ENCODE data around the gene NNAT. TPM values are rescaled to one million over a fixed set of nuclear protein-coding genes. Genes with fewer than 3 reads are reported as not detected.
"Not testable (repeated sequence)": the region's sequence is repeated elsewhere in the genome, so short reads cannot be mapped to it uniquely, and the experiment has no call there.

The NNAT gene
- total RNA-seq, 1 experiment from 2014 or later = not detected

GRCh38 chr20:37480919-37481318, 40.1 kb upstream of the NNAT start:
- no peak overlapping the region for H3K27ac ChIP-seq (ENCODE audit: low read depth, low read length, poor library complexity, severe bottlenecking)

GRCh38 chr20:37481610-37482009, 39.4 kb upstream of the NNAT start:
- no peaks in the 10 kb centered on the region for H3K36me3 ChIP-seq (ENCODE audit: insufficient read depth, low read length, poor library complexity, severe bottlenecking)
- peaks cover 5% of the 10 kb centered on the region for H3K27me3 ChIP-seq (replicated peaks; ENCODE audit: insufficient read depth, low read depth, low read length, poor library complexity)
- no peak overlapping the region for H3K4me3 ChIP-seq (ENCODE audit: low read depth, low read length, poor library complexity, severe bottlenecking)
- BruUV-seq (replicated peaks) = no TSS peak
- no peak overlapping the region for H3K27ac ChIP-seq (ENCODE audit: low read depth, low read length, poor library complexity, severe bottlenecking)
- DNase-seq (ENCODE audit: low spot score) = no peak
- ChIA-PET POLR2A (ENCODE audit: low non-redundant PET) (no interaction called here), CTCF (interaction anchor here (0.7 kb wide), 1 partner anchor 276 kb away, joined by 3 read pairs; no protein-coding TSS in a partner anchor)
- peaks cover 5% of the 10 kb centered on the region for H3K4me1 ChIP-seq (ENCODE audit: insufficient read depth, low read length, poor library complexity, severe bottlenecking)
- intact Hi-C loops (cut with micrococcal nuclease; ENCODE audit: unreplicated experiment) = no loop called here
- TF ChIP-seq CTCF (conservative IDR thresholded peaks at IDR 0.05; ENCODE audit: low read depth, low read length) (no peak), EZH2 (IDR thresholded peaks at IDR 0.05; ENCODE audit: borderline replicate concordance, low read depth, low read length, poor library complexity, severe bottlenecking) (no peak)
- peaks cover 6% of the 10 kb centered on the region for H3K9me3 ChIP-seq (ENCODE audit: low read depth, low read length, poor library complexity, severe bottlenecking)

More at GRCh38 chr20:37480919-37481318, 40.1 kb upstream of the NNAT start:
- no TSS peak for BruUV-seq (replicated peaks)
- ChIA-PET POLR2A (ENCODE audit: low non-redundant PET) (no interaction called here), CTCF (no interaction called here)
- TF ChIP-seq EZH2 (IDR thresholded peaks at IDR 0.05; ENCODE audit: borderline replicate concordance, low read depth, low read length, poor library complexity, severe bottlenecking) (no peak), CTCF (conservative IDR thresholded peaks at IDR 0.05; ENCODE audit: low read depth, low read length) (no peak)
- intact Hi-C loops (cut with micrococcal nuclease; ENCODE audit: unreplicated experiment) = no loop called here
- Histone ChIP-seq H3K36me3 (ENCODE audit: insufficient read depth, low read length, poor library complexity, severe bottlenecking) (no peaks in the 10 kb centered on the region), H3K4me3 (ENCODE audit: low read depth, low read length, poor library complexity, severe bottlenecking) (no peak overlapping the region), H3K27me3 (replicated peaks; ENCODE audit: insufficient read depth, low read depth, low read length, poor library complexity) (peaks cover 5% of the 10 kb centered on the region), H3K4me1 (ENCODE audit: insufficient read depth, low read length, poor library complexity, severe bottlenecking) (peaks cover 5% of the 10 kb centered on the region), H3K9me3 (ENCODE audit: low read depth, low read length, poor library complexity, severe bottlenecking) (peaks cover 6% of the 10 kb centered on the region)
- no peak for DNase-seq (ENCODE audit: low spot score)

- ChIA-PET CTCF (no interaction called here), POLR2A (ENCODE audit: low non-redundant PET) (interaction anchor here (0.6 kb wide), 1 partner anchor 9 kb away, joined by 3 read pairs; no protein-coding TSS in a partner anchor)
- no peak overlapping the region for H3K4me3 ChIP-seq (ENCODE audit: low read depth, low read length, poor library complexity, severe bottlenecking)
- BruUV-seq (replicated peaks) = no TSS peak
- no peaks in the 10 kb centered on the region for H3K27me3 ChIP-seq (replicated peaks; ENCODE audit: insufficient read depth, low read depth, low read length, poor library complexity)
- no peaks in the 10 kb centered on the region for H3K4me1 ChIP-seq (ENCODE audit: insufficient read depth, low read length, poor library complexity, severe bottlenecking)
- no peak overlapping the region for H3K27ac ChIP-seq (ENCODE audit: low read depth, low read length, poor library complexity, severe bottlenecking)
- peaks cover 6% of the 10 kb centered on the region for H3K9me3 ChIP-seq (ENCODE audit: low read depth, low read length, poor library complexity, severe bottlenecking)
- DNase-seq (ENCODE audit: low spot score) = no peak
- TF ChIP-seq EZH2 (IDR thresholded peaks at IDR 0.05; ENCODE audit: borderline replicate concordance, low read depth, low read length, poor library complexity, severe bottlenecking) (no peak), CTCF (conservative IDR thresholded peaks at IDR 0.05; ENCODE audit: low read depth, low read length) (no peak)
- no peaks in the 10 kb centered on the region for H3K36me3 ChIP-seq (ENCODE audit: insufficient read depth, low read length, poor library complexity, severe bottlenecking)
- intact Hi-C loops (cut with micrococcal nuclease; ENCODE audit: unreplicated experiment) = no loop called here
Observed at GRCh38 chr20:37484331-37484730, 36.7 kb upstream of the NNAT start.

GRCh38 chr20:37486209-37486608, 34.8 kb upstream of the NNAT start:
- POLR2A ChIA-PET (ENCODE audit: low non-redundant PET); CTCF ChIA-PET; H3K36me3 ChIP-seq (ENCODE audit: insufficient read depth, low read length, poor library complexity, severe bottlenecking); H3K27ac ChIP-seq (ENCODE audit: low read depth, low read length, poor library complexity, severe bottlenecking); H3K4me1 ChIP-seq (ENCODE audit: insufficient read depth, low read length, poor library complexity, severe bottlenecking); H3K4me3 ChIP-seq (ENCODE audit: low read depth, low read length, poor library complexity, severe bottlenecking); H3K27me3 ChIP-seq (replicated peaks; ENCODE audit: insufficient read depth, low read depth, low read length, poor library complexity); BruUV-seq (replicated peaks); DNase-seq (ENCODE audit: low spot score); intact Hi-C loops (cut with micrococcal nuclease; ENCODE audit: unreplicated experiment); H3K9me3 ChIP-seq (ENCODE audit: low read depth, low read length, poor library complexity, severe bottlenecking): not testable (repeated sequence)
